IMR-90 (cell line): ENCODE results near the gene LARP7. TPM values are rescaled to one million over a fixed set of nuclear protein-coding genes. Genes with fewer than 3 reads are reported as not detected.

Source experiments
- ATAC-seq: fragments of 200-7000 bp; cut with Tn5 transposase; 2 replicates; pipeline ENCODE4 v1.9.1; 2020; ENCODE audit warnings: low read depth, mild to moderate bottlenecking, moderate library complexity
- Bru-seq: library from RNA; stranded (reverse); fragments of 400-500 nt; gene quantifications from one replicate; lab custom pipeline; 2021; lab: Mats Ljungman, UMichigan
- BruChase-seq, 2 experiments: library from RNA; stranded (reverse); fragments of 400-500 nt; gene quantifications; one replicate each; lab custom pipeline; 2021; lab: Mats Ljungman, UMichigan
- BruUV-seq: library from RNA; stranded (reverse); fragments of 400-500 nt; replicated peaks from 2 replicates; lab custom pipeline; 2021; lab: Mats Ljungman, UMichigan
- CTCF ChIA-PET: fragments of 300-600 bp; formaldehyde crosslinking; extraction: SDS; loops from one replicate; lab custom pipeline; 2021; ENCODE audit warnings: antibody characterized with exemption; lab: Yijun Ruan, JAX
- POLR2A ChIA-PET: fragments of 300-600 bp; sonication (Branson Sonifier 250); formaldehyde crosslinking; loops from one replicate; lab custom pipeline; 2022; ENCODE audit warnings: antibody characterized with exemption; ENCODE audit not compliant: unreplicated experiment; lab: Charles Lee
- DNase-seq: peaks from one replicate; pipeline ENCODE4 v3.0.0; 2013
- H2AFZ ChIP-seq: replicated peaks from 2 replicates; pipeline ENCODE3; 2013; ENCODE audit warnings: low read length, mild to moderate bottlenecking; ENCODE audit not compliant: poor library complexity
- H2AK5ac ChIP-seq: 2 replicates; pipeline ENCODE4 v1.6.1; 2013; ENCODE audit warnings: low read depth, low read length, inconsistent platforms
- H2AK9ac ChIP-seq: replicated peaks from 2 replicates; pipeline ENCODE3; 2013; ENCODE audit warnings: mild to moderate bottlenecking, low read depth, low read length, moderate library complexity; ENCODE audit not compliant: poor library complexity
- H2BK120ac ChIP-seq: 2 replicates; pipeline ENCODE4 v1.6.1; 2013; ENCODE audit warnings: low read depth, low read length, inconsistent platforms
- H2BK15ac ChIP-seq: 3 replicates; pipeline ENCODE4 v1.6.1; 2013; ENCODE audit warnings: low read depth, low read length, inconsistent platforms
- H2BK20ac ChIP-seq: 2 replicates; pipeline ENCODE4 v1.6.1; 2013; ENCODE audit warnings: low read depth, mild to moderate bottlenecking, inconsistent platforms, low read length, moderate library complexity
- H2BK5ac ChIP-seq: 2 replicates; pipeline ENCODE4 v1.6.1; 2013; ENCODE audit warnings: mild to moderate bottlenecking, low read depth, low read length, inconsistent platforms; ENCODE audit not compliant: poor library complexity, severe bottlenecking
- H3K14ac ChIP-seq: replicated peaks from 2 replicates; pipeline ENCODE4 v1.6.1; 2013; ENCODE audit warnings: low read depth, low read length, inconsistent platforms
- H3K18ac ChIP-seq: 2 replicates; pipeline ENCODE4 v1.6.1; 2013; ENCODE audit warnings: low read depth, low read length, control low read depth
- H3K23ac ChIP-seq: 2 replicates; pipeline ENCODE4 v1.6.1; 2013; ENCODE audit warnings: low read depth, low read length, inconsistent platforms
- H3K27ac ChIP-seq: 2 replicates; pipeline ENCODE4 v1.5.1; 2013; ENCODE audit warnings: mild to moderate bottlenecking, control low read depth, low read length; ENCODE audit not compliant: insufficient read depth
- H3K27me3 ChIP-seq: 2 replicates; pipeline ENCODE4 v1.6.1; 2013; ENCODE audit warnings: low read length; ENCODE audit not compliant: control insufficient read depth, insufficient read depth
- H3K36me3 ChIP-seq: 2 replicates; pipeline ENCODE4 v1.6.1; 2013; ENCODE audit warnings: low read length, mixed read lengths; ENCODE audit not compliant: control insufficient read depth, insufficient read depth
- H3K4ac ChIP-seq: 2 replicates; pipeline ENCODE4 v1.6.1; 2013; ENCODE audit warnings: low read depth, low read length, inconsistent platforms
- H3K4me1 ChIP-seq: 2 replicates; pipeline ENCODE4 v1.6.1; 2013; ENCODE audit warnings: low read length, mixed read lengths; ENCODE audit not compliant: control insufficient read depth, insufficient read depth
- H3K4me2 ChIP-seq: 2 replicates; pipeline ENCODE4 v1.6.1; 2013; ENCODE audit warnings: low read depth, mild to moderate bottlenecking, control low read depth, low read length, moderate library complexity
- H3K4me3 ChIP-seq: 2 replicates; pipeline ENCODE4 v1.5.1; 2013; ENCODE audit warnings: low read depth, mild to moderate bottlenecking, control low read depth, low read length, moderate library complexity; ENCODE audit not compliant: insufficient read depth
- H3K56ac ChIP-seq: 2 replicates; pipeline ENCODE4 v1.6.1; 2013; ENCODE audit warnings: low read length, inconsistent platforms; ENCODE audit not compliant: insufficient read depth; ENCODE audit errors: extremely low read depth
- H3K79me1 ChIP-seq, 2 experiments: 2 replicates each; pipeline ENCODE4 v1.6.1; 2013; ENCODE audit warnings: low read length in 2 of 2, inconsistent platforms in 1 of 2, low read depth in 1 of 2
- H3K9ac ChIP-seq: 2 replicates; pipeline ENCODE4 v1.6.1; 2013; ENCODE audit warnings: low read depth, low read length, control low read depth
- H3K9me1 ChIP-seq: 2 replicates; pipeline ENCODE4 v1.6.1; 2013; ENCODE audit warnings: low read length, inconsistent platforms; ENCODE audit not compliant: insufficient read depth
- H3K9me3 ChIP-seq: 2 replicates; pipeline ENCODE4 v1.6.1; 2013; ENCODE audit warnings: low read length; ENCODE audit not compliant: control insufficient read depth, insufficient read depth
- H4K20me1 ChIP-seq: 2 replicates; pipeline ENCODE4 v1.6.1; 2013; ENCODE audit warnings: low read length, inconsistent platforms; ENCODE audit not compliant: insufficient read depth
- H4K5ac ChIP-seq: 2 replicates; pipeline ENCODE4 v1.6.1; 2013; ENCODE audit warnings: mild to moderate bottlenecking, low read depth, low read length, control low read depth
- H4K8ac ChIP-seq, 2 experiments: 2 replicates each; pipeline ENCODE4 v1.6.1; 2013; ENCODE audit warnings: low read depth in 2 of 2, low read length in 2 of 2, control low read depth in 1 of 2, inconsistent platforms in 1 of 2
- H4K91ac ChIP-seq: 2 replicates; pipeline ENCODE4 v1.6.1; 2013; ENCODE audit warnings: low read depth, low read length, inconsistent platforms; ENCODE audit not compliant: insufficient read depth
- BHLHE40 ChIP-seq: fragments of 150-350 bp; IDR thresholded peaks from 2 replicates; pipeline ENCODE4 v1.6.1; 2016; ENCODE audit warnings: mild to moderate bottlenecking, low read depth, low read length
- CEBPB ChIP-seq: IDR thresholded peaks from 2 replicates; pipeline ENCODE4 v1.6.1; 2012; ENCODE audit warnings: low read depth, low read length, improper control_type of control experiment
- CHD1 ChIP-seq: IDR thresholded peaks from 2 replicates; pipeline ENCODE4 v1.6.1; 2012; ENCODE audit warnings: low read depth, low read length, improper control_type of control experiment
- FOS ChIP-seq: fragments of 150-350 bp; IDR thresholded peaks from 2 replicates; pipeline ENCODE4 v1.6.1; 2016; ENCODE audit warnings: low read depth, low read length
- MAFK ChIP-seq: IDR thresholded peaks from 2 replicates; pipeline ENCODE4 v1.6.1; 2012; ENCODE audit warnings: low read depth, low read length, improper control_type of control experiment
- MAZ ChIP-seq: IDR thresholded peaks from 2 replicates; pipeline ENCODE4 v1.6.1; 2012; ENCODE audit warnings: low read depth, mild to moderate bottlenecking, low read length, improper control_type of control experiment, moderate library complexity, borderline replicate concordance
- MXI1 ChIP-seq: IDR thresholded peaks from 2 replicates; pipeline ENCODE4 v1.6.1; 2012; ENCODE audit warnings: low read depth, mild to moderate bottlenecking, low read length, moderate library complexity, borderline replicate concordance
- NFE2L2 ChIP-seq: fragments of 150-350 bp; IDR thresholded peaks from 2 replicates; pipeline ENCODE4 v1.6.1; 2016; ENCODE audit warnings: low read depth, mild to moderate bottlenecking, low read length
- POLR2A ChIP-seq: IDR thresholded peaks from 2 replicates; pipeline ENCODE4 v1.6.1; 2012; ENCODE audit warnings: mild to moderate bottlenecking, low read depth, low read length
- RAD21 ChIP-seq: IDR thresholded peaks from 2 replicates; pipeline ENCODE4 v1.6.1; 2012; ENCODE audit warnings: low read length, improper control_type of control experiment
- WGBS, 2 experiments: methylation state at CpG; one replicate each; pipeline versions ENCODE4 v1.1.5 to v1.1.7; 2013; ENCODE audit warnings: missing lambda C conversion rate in 2 of 2; ENCODE audit not compliant: insufficient read length in 1 of 2; ENCODE audit errors: extremely low coverage in 2 of 2; 5-methylcytosine and 5-hydroxymethylcytosine counted together
- dilution Hi-C: fragments of 300-500 bp; cut with HindIII; formaldehyde crosslinking; loops from one replicate; pipeline ENCODE4 v1.14.3; 2018; ENCODE audit warnings: low sequenced_read_pairs; ENCODE audit not compliant: unreplicated experiment
- in situ Hi-C: fragments of 300-500 bp; cut with MboI; formaldehyde crosslinking; loops from 3 replicates; pipeline ENCODE4 v1.14.3; 2019; ENCODE audit warnings: low sequenced_read_pairs, inconsistent platforms, mixed read lengths
- intact Hi-C: fragments of 100-400 bp; cut with micrococcal nuclease; formaldehyde crosslinking; loops from 2 replicates; pipeline ENCODE4 v1.10.0; 2022
- long read RNA-seq: library from polyadenylated mRNA; unstranded; transcript quantifications from one replicate; pipeline ENCODE4 v2.0.0, GENCODE V29; 2021; ENCODE audit not compliant: unreplicated experiment
- polyA plus RNA-seq, 3 experiments: library from polyadenylated mRNA; depleted of rRNA; stranded (reverse); fragments of >200 nt; gene quantifications; 2 replicates each; pipeline ENCODE4 v1.2.3, GENCODE V29; 2012; ENCODE audit warnings: low replicate concordance in 1 of 3
- total RNA-seq: library from RNA; depleted of rRNA; stranded (reverse); fragments of >200 nt; gene quantifications from 2 replicates; pipeline ENCODE4 v1.2.3, GENCODE V29; 2012; rRNA removed
- TF ChIP-seq, protein P1 (sequence below): conservative IDR thresholded peaks from 2 replicates; pipeline ENCODE4 v1.5.1; 2012; ENCODE audit warnings: mild to moderate bottlenecking, low read depth, low read length, improper control_type of control experiment
- TF ChIP-seq, protein P2 (sequence below): fragments of 150-350 bp; IDR thresholded peaks from 2 replicates; pipeline ENCODE4 v1.6.1; 2017; ENCODE audit warnings: mild to moderate bottlenecking, antibody characterized with exemption, low read length, low read depth

The LARP7 gene
- total RNA-seq, result 5.9 and 16.7 TPM in 2 replicates
- polyA plus RNA-seq (2012; rRNA removed), result 13.6 and 15.3 TPM in 2 replicates
- polyA plus RNA-seq (2012; cell fraction: cytosol; rRNA removed), result 0.65 and 1.0 TPM in 2 replicates
- 0.58 and 8.3 TPM in 2 replicates for polyA plus RNA-seq (2012; cell fraction: nucleus; rRNA removed; ENCODE audit: low replicate concordance)
- percentile 78 among the genes with signal in this experiment for Bru-seq, nascent RNA
- BruChase-seq, experiment 1, labeled RNA remaining after a 6-hour chase, result percentile 81 among the genes with signal in this experiment
- percentile 70 among the genes with signal in this experiment for BruChase-seq, experiment 2, labeled RNA remaining after a 2-hour chase
- long read RNA-seq, transcript LARP7-201 (13 exons, 2,164 nt), result major isoform, 10 of 32 reads
- long read RNA-seq, partial matches to known transcripts, result 14 of 32 reads
- long read RNA-seq, other reads (novel, unspliced or antisense), result 5 of 32 reads

DNA sequence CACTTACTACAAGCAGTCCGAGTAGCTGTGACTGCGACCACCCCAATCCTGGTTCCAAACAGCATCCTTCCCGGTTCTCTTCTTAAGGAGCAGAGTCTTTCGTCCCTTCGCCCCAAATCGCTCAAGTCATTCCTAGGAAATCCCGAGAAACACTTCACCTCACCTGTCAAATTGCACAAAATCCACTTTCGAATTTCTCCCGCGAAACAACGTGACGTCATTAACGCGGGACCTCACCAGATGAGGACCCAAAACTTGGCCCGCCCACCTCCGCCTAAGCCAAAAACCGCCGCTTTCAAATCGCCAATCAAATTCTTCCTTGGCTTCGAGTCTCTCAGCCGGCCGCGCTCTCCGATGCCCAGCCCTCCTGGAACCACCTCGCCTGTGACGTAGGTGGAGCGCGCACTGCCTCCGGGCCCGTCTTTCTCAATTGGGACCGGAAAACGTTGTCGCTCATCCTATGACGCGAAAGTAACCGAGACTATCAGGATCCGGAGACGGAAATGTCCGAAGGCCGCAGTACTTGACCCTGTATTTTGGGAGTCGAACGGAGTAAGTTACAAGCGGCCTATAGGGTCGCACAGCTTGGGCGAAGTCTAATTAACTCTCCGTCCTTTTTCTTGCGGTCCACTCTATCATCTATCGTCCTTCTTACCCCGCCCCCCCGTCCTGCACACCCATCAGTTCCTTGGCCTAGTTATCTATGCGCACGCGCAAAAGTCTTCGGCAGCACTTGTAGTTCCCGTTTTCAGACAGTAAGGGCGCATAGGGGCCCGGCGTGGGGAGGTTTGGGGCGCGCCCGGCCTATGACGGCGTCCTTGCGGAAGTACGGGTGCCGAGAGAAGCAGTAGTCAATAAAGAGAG is at the start of gene LARP7, which contains the start of gene ZGRF1:
Gene LARP7, plus strand, starts transcription at position 456 of the 864 bp plus-strand sequence. CDS start 7,527 bp downstream, outside the sequence.
Gene ZGRF1, minus strand, starts transcription at position 222 of the 864 bp plus-strand sequence. CDS start 3,733 bp downstream, outside the sequence.
- Histone ChIP-seq H2BK5ac (peak within 1 kb of the TSS; percentile 84), H2BK15ac (peak within 1 kb of the TSS; percentile 96; the same call in 1 of the 3 replicates), H2AK5ac (0 out of 2 replicates have a peak within 1 kb of the TSS, but pooled peaks have one; percentile 13), H2AK9ac (peak within 1 kb of the TSS; percentile 35), H3K4ac (peak within 1 kb of the TSS; percentile 91), H3K14ac (peak within 1 kb of the TSS; percentile 92), H3K4me1 (0 out of 2 replicates have a peak, but pooled peaks cover 2% of the 10 kb centered on the region), H2BK20ac (peak within 1 kb of the TSS; percentile 70), H4K91ac (peak within 1 kb of the TSS; percentile 97), H3K36me3 (no peaks in the 10 kb centered on the region), H3K4me2 (peak within 1 kb of the TSS; percentile 94), H3K18ac (peak within 1 kb of the TSS; percentile 87), H4K8ac (peak within 1 kb of the TSS; percentile 77 to 99), H3K56ac (peak within 1 kb of the TSS; percentile 95), H4K5ac (peak within 1 kb of the TSS; percentile 94), H2AFZ (peak within 1 kb of the TSS; percentile 91), H3K79me1 (peaks cover 18 to 25% of the 10 kb centered on the region in 2 experiments), H3K23ac (peak within 1 kb of the TSS; percentile 84; the same call in 1 of the 2 replicates), H3K9me1 (no peaks in the 10 kb centered on the region), H3K9ac (peak within 1 kb of the TSS; percentile 94), H3K27ac (peak within 1 kb of the TSS; percentile 94), H3K4me3 (peak within 1 kb of the TSS; percentile 73), H4K20me1 (no peaks in the 10 kb centered on the region), H3K9me3 (no peaks in the 10 kb centered on the region), H2BK120ac (peak within 1 kb of the TSS; percentile 93), H3K27me3 (no peaks in the 10 kb centered on the region)
- in situ Hi-C loops (loop anchor here (25.0 kb wide), 1 partner anchor 300 kb away; no protein-coding TSS in a partner anchor), intact Hi-C loops (loop anchor here (10.0 kb wide), 1 partner anchor 402 kb away; the partner anchor contains the start of gene AP1AR), dilution Hi-C loops (no loop called here)
- CTCF ChIA-PET, result interaction anchor here (0.6 to 1.9 kb wide), 5 partner anchors 11 to 128 kb away, joined by 3 to 6 read pairs (median 3); no protein-coding TSS in a partner anchor
- peak; percentile 95 for ATAC-seq
- TSS peak; percentile 53 for BruUV-seq
- TF ChIP-seq RAD21, result 0 out of 2 replicates have a peak, but pooled peaks have one; percentile 20
- TF ChIP-seq MAFK, result no peak
- TF ChIP-seq, protein P1, sequence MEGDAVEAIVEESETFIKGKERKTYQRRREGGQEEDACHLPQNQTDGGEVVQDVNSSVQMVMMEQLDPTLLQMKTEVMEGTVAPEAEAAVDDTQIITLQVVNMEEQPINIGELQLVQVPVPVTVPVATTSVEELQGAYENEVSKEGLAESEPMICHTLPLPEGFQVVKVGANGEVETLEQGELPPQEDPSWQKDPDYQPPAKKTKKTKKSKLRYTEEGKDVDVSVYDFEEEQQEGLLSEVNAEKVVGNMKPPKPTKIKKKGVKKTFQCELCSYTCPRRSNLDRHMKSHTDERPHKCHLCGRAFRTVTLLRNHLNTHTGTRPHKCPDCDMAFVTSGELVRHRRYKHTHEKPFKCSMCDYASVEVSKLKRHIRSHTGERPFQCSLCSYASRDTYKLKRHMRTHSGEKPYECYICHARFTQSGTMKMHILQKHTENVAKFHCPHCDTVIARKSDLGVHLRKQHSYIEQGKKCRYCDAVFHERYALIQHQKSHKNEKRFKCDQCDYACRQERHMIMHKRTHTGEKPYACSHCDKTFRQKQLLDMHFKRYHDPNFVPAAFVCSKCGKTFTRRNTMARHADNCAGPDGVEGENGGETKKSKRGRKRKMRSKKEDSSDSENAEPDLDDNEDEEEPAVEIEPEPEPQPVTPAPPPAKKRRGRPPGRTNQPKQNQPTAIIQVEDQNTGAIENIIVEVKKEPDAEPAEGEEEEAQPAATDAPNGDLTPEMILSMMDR, result peak; percentile 96
- peak; percentile 78; the same call in 1 of the 2 replicates for TF ChIP-seq MXI1
- TF ChIP-seq CEBPB, result peak; percentile 87
- TF ChIP-seq POLR2A, result peak; percentile 79; the same call in 1 of the 2 replicates
- TF ChIP-seq FOS, result peak; percentile 7; the same call in 1 of the 2 replicates
- no peak for TF ChIP-seq BHLHE40
- TF ChIP-seq CHD1, result no peak
- TF ChIP-seq, protein P2, sequence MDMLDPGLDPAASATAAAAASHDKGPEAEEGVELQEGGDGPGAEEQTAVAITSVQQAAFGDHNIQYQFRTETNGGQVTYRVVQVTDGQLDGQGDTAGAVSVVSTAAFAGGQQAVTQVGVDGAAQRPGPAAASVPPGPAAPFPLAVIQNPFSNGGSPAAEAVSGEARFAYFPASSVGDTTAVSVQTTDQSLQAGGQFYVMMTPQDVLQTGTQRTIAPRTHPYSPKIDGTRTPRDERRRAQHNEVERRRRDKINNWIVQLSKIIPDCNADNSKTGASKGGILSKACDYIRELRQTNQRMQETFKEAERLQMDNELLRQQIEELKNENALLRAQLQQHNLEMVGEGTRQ, result 0 out of 2 replicates have a peak, but pooled peaks have one; percentile 9
- TF ChIP-seq NFE2L2, result no peak
- TF ChIP-seq MAZ, result peak; percentile 85
- 1% methylated on average over 23 of the region's 66 CpGs; no CpG with 5 or more reads in 1 of the 2 experiments for WGBS, 2 experiments
- peak; percentile 99 for DNase-seq
- POLR2A ChIA-PET, result no interaction called here
